Gastroesophageal sphincter (tissue), 3 donors: ENCODE results near the gene AMDHD2.
A peak's percentile ranks its signal among the peaks of the same experiment; 100 is the strongest.

ENCODE experiments used
- EP300 ChIP-seq: sonication (generic); formaldehyde crosslinking; IDR thresholded peaks from one replicate; pipeline ENCODE4 v1.6.1; 2017; ENCODE audit warnings: antibody characterized with exemption, mild to moderate bottlenecking
- POLR2A ChIP-seq, 2 donors: fragments of 450-650 bp; IDR thresholded peaks; one replicate each; pipeline ENCODE4 v1.6.1; 2017; ENCODE audit warnings: antibody characterized with exemption in 2 of 2, mild to moderate bottlenecking in 2 of 2, moderate library complexity in 1 of 2
- POLR2AphosphoS5 ChIP-seq: sonication (generic); formaldehyde crosslinking; IDR thresholded peaks from one replicate; pipeline ENCODE4 v1.6.1; 2017; ENCODE audit warnings: antibody characterized with exemption
- TF ChIP-seq, protein P1 (sequence below), 4 experiments: fragments of 200-600 bp in 2 of 4; fragments of 450-650 bp in 2 of 4; sonication (generic) in 1 of 4; IDR thresholded peaks; one replicate each; pipeline ENCODE4 v1.5.1; 2017 to 2019; ENCODE audit warnings: antibody characterized with exemption in 4 of 4, mild to moderate bottlenecking in 2 of 4, moderate library complexity in 2 of 4

DNA sequence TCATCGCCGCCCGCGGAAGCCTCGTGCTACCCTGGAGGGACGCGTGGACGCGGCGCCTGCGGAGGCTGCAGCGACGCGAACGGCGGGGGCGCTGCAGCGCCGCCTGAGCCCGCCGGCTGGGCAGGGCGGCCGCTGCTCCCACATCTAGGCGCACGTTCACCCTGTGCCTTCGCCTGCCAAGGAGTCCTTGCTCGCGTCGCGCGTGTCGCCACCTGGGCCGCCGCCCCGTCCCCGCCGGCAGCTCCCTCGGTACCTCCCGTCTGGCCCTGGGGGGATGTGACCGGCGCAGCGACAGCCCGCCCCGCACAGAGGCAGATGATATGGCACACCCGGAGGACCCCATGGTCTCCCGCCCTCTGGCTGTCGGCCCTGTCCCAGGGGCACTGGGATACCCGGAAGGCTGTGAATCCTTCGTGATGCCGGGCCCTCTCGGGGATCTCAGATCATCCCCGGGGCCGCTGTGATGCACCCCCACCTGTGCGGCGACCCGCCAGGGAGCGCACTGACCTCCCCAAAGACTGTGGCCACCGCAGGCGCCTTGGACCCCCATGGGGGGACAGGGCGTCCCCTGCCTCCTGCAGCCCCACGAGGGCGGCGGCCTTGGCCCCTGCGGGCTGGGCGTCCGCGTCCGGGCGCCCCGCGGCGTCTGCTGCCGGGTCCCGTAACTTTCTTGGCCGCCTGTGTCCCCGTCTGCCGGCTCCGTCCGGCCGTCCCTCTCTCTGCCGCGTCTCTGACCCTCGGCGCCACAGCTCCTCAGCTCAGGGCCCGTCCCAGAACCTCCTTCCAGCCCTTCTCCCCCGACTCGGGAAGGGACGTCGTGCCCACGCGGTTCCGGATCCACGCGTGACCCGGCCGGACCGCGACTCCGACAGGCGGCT is 45.9 kb upstream of the AMDHD2 start:
- TF ChIP-seq, protein P1, sequence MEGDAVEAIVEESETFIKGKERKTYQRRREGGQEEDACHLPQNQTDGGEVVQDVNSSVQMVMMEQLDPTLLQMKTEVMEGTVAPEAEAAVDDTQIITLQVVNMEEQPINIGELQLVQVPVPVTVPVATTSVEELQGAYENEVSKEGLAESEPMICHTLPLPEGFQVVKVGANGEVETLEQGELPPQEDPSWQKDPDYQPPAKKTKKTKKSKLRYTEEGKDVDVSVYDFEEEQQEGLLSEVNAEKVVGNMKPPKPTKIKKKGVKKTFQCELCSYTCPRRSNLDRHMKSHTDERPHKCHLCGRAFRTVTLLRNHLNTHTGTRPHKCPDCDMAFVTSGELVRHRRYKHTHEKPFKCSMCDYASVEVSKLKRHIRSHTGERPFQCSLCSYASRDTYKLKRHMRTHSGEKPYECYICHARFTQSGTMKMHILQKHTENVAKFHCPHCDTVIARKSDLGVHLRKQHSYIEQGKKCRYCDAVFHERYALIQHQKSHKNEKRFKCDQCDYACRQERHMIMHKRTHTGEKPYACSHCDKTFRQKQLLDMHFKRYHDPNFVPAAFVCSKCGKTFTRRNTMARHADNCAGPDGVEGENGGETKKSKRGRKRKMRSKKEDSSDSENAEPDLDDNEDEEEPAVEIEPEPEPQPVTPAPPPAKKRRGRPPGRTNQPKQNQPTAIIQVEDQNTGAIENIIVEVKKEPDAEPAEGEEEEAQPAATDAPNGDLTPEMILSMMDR (IDR thresholded peaks at IDR 0.05) = peak in 3 of 4 experiments; percentile 28 to 62 (median 35)
- no peak for TF ChIP-seq POLR2A (IDR thresholded peaks at IDR 0.05)
- TF ChIP-seq POLR2AphosphoS5 = no peak
- no peak for TF ChIP-seq EP300
